ENCODE measurements around the gene CFAP251.
"Not testable (repeated sequence)": the region's sequence is repeated elsewhere in the genome, so short reads cannot be mapped to it uniquely, and the experiment has no call there.

Gene CFAP251

GRCh38 chr12:121980892-121981272 is 62.5 kb downstream of the CFAP251 start:
- CTCF ChIA-PET = interaction anchor here (1.4 kb wide), 1 partner anchor 12 kb away, joined by 3 read pairs; no protein-coding TSS in a partner anchor
- H3K4me3 ChIP-seq (ENCODE audit: low read depth, low read length) = no peak overlapping the region
- no peak for DNase-seq (ENCODE audit: low read depth, low spot score)
- POLR2A ChIA-PET = interaction anchor here (0.6 kb wide), 1 partner anchor 27 kb away, joined by 3 read pairs; no protein-coding TSS in a partner anchor
- no peak for TF ChIP-seq CTCF (IDR thresholded peaks at IDR 0.05; ENCODE audit: insufficient read depth, low read length, missing control alignments)

- H3K4me3 ChIP-seq (ENCODE audit: low read depth, low read length) = no peak overlapping the region
- TF ChIP-seq CTCF (IDR thresholded peaks at IDR 0.05; ENCODE audit: insufficient read depth, low read length, missing control alignments) = no peak
- ChIA-PET CTCF (interaction anchor here (1.4 kb wide), 1 partner anchor 11 kb away, joined by 3 read pairs; no protein-coding TSS in a partner anchor), POLR2A (no interaction called here)
- no peak for DNase-seq (ENCODE audit: low read depth, low spot score)
Measured at GRCh38 chr12:121981456-121981855, 63.1 kb downstream of the CFAP251 start.

GRCh38 chr12:121982950-121983349 is 64.6 kb downstream of the CFAP251 start:
- no peak overlapping the region for H3K4me3 ChIP-seq (ENCODE audit: low read depth, low read length)
- ChIA-PET POLR2A (interaction anchor here (0.6 kb wide), 1 partner anchor 1107 kb away, joined by 3 read pairs; no protein-coding TSS in a partner anchor), CTCF (interaction anchor here (0.8 to 1.3 kb wide), 2 partner anchors 20 to 187 kb away, joined by 3 to 4 read pairs; no protein-coding TSS in a partner anchor)
- DNase-seq (ENCODE audit: low read depth, low spot score) = no peak
- no peak for TF ChIP-seq CTCF (IDR thresholded peaks at IDR 0.05; ENCODE audit: insufficient read depth, low read length, missing control alignments)

- POLR2A ChIA-PET = interaction anchor here (0.6 kb wide), 1 partner anchor 1106 kb away, joined by 3 read pairs; no protein-coding TSS in a partner anchor
- no peak for TF ChIP-seq CTCF (IDR thresholded peaks at IDR 0.05; ENCODE audit: insufficient read depth, low read length, missing control alignments)
- CTCF ChIA-PET = interaction anchor here (0.8 to 1.5 kb wide), 3 partner anchors 21 to 188 kb away, joined by 3 to 6 read pairs (median 4); partner anchors contain the start of gene CFAP251
- H3K4me3 ChIP-seq (ENCODE audit: low read depth, low read length) = no peak overlapping the region
- DNase-seq (ENCODE audit: low read depth, low spot score) = no peak
Measured at GRCh38 chr12:121983536-121984210, 65.3 kb downstream of the CFAP251 start.

GRCh38 chr12:121986489-121987245 is 68.3 kb downstream of the CFAP251 start:
- CTCF ChIA-PET = no interaction called here
- no peak for DNase-seq (ENCODE audit: low read depth, low spot score)

GRCh38 chr12:121988519-121988918 is 70.1 kb downstream of the CFAP251 start:
- H3K4me3 ChIP-seq (ENCODE audit: low read depth, low read length); POLR2A ChIA-PET; DNase-seq (ENCODE audit: low read depth, low spot score); CTCF ChIA-PET: not testable (repeated sequence)

More at GRCh38 chr12:121986489-121987245, 68.3 kb downstream of the CFAP251 start:
- POLR2A ChIA-PET = no interaction called here
- H3K4me3 ChIP-seq (ENCODE audit: low read depth, low read length) = no peak overlapping the region
- no peak for TF ChIP-seq CTCF (IDR thresholded peaks at IDR 0.05; ENCODE audit: insufficient read depth, low read length, missing control alignments)
